Endothelial cell of umbilical vein (primary cell): Measurements from ENCODE around the gene GRIFIN. TPM values are rescaled to one million over a fixed set of nuclear protein-coding genes. Genes with fewer than 3 reads are reported as not detected.

Experiments used
- BruUV-seq: library from RNA; stranded (reverse); fragments of 400-500 nt; replicated peaks from 2 replicates; lab custom pipeline; 2021; lab: Mats Ljungman, UMichigan
- CTCF ChIA-PET: fragments of 300-600, 350-600 bp; sonication (Branson Sonifier 250); formaldehyde crosslinking; loops from one replicate; lab custom pipeline; 2021; ENCODE audit warnings: antibody characterized with exemption, inconsistent platforms; lab: Charles Lee
- POLR2A ChIA-PET: fragments of 300-600, 350-600 bp; sonication (Branson Sonifier 250); formaldehyde crosslinking; loops from one replicate; lab custom pipeline; 2021; ENCODE audit warnings: antibody characterized with exemption, inconsistent platforms; lab: Charles Lee
- DNase-seq: peaks from one replicate; pipeline ENCODE4 v3.0.0-alpha.2; 2011; ENCODE audit warnings: low read depth, low spot score
- FAIRE-seq: peaks from 2 replicates; lab custom pipeline; 2011; peaks lifted over from hg19 to GRCh38; lab: Jason Lieb, UNC
- H2AFZ ChIP-seq: 2 replicates; pipeline ENCODE4 v1.6.0; 2012; ENCODE audit warnings: low read depth, low read length, control low read depth, inconsistent platforms
- H3K27ac ChIP-seq: 2 replicates; pipeline ENCODE4 v1.5.1; 2011; ENCODE audit warnings: low read depth, mild to moderate bottlenecking, control low read depth, low read length, moderate library complexity; ENCODE audit not compliant: insufficient read depth
- H3K27me3 ChIP-seq, 2 experiments: 2 replicates each; pipeline versions ENCODE4 v1.6.0 to v1.6.1; 2011; ENCODE audit warnings: low read length in 2 of 2, mixed read lengths in 1 of 2; ENCODE audit not compliant: control insufficient read depth in 2 of 2, insufficient read depth in 2 of 2
- H3K36me3 ChIP-seq, 2 experiments: 2 replicates in 1 of 2; 3 replicates in 1 of 2; pipeline ENCODE4 v1.5.1; 2011; ENCODE audit warnings: low read length in 2 of 2, mild to moderate bottlenecking in 1 of 2, moderate library complexity in 1 of 2; ENCODE audit not compliant: control insufficient read depth in 2 of 2, insufficient read depth in 2 of 2; ENCODE audit errors: extremely low read depth in 1 of 2
- H3K4me1 ChIP-seq: 3 replicates; pipeline ENCODE4 v1.5.1; 2011; ENCODE audit warnings: mild to moderate bottlenecking, low read length; ENCODE audit not compliant: control insufficient read depth, insufficient read depth; ENCODE audit errors: extremely low read depth
- H3K4me2 ChIP-seq: 2 replicates; pipeline ENCODE4 v1.6.1; 2011; ENCODE audit warnings: low read length, control low read depth, mixed read lengths; ENCODE audit not compliant: insufficient read depth
- H3K4me3 ChIP-seq, 3 experiments: fragments of 200-600 bp in 1 of 3; sonication (generic), shearing (Covaris generic) in 1 of 3; replicated peaks in 1 of 3; 2 replicates each; pipeline ENCODE4 v1.5.1; 2011 to 2016; ENCODE audit warnings: control low read depth in 3 of 3, low read length in 3 of 3, mild to moderate bottlenecking in 2 of 3, inconsistent platforms in 1 of 3, low read depth in 1 of 3, moderate library complexity in 1 of 3; ENCODE audit not compliant: insufficient read depth in 1 of 3
- H3K79me2 ChIP-seq: 2 replicates; pipeline ENCODE4 v1.6.0; 2012; ENCODE audit warnings: low read length, inconsistent platforms; ENCODE audit not compliant: control insufficient read depth, insufficient read depth
- H3K9ac ChIP-seq: replicated peaks from 2 replicates; pipeline ENCODE3; 2011; ENCODE audit warnings: low read length, control low read depth; ENCODE audit not compliant: insufficient read depth; ENCODE audit errors: extremely low read depth
- H3K9me1 ChIP-seq: replicated peaks from 3 replicates; pipeline ENCODE4 v1.6.0; 2011; ENCODE audit warnings: mild to moderate bottlenecking, low read length; ENCODE audit not compliant: control insufficient read depth, insufficient read depth; ENCODE audit errors: extremely low read depth
- H3K9me3 ChIP-seq: replicated peaks from 2 replicates; pipeline ENCODE4 v1.5.1; 2012; ENCODE audit warnings: low read length, inconsistent platforms; ENCODE audit not compliant: control insufficient read depth, insufficient read depth
- H4K20me1 ChIP-seq: replicated peaks from 2 replicates; pipeline ENCODE3; 2011; ENCODE audit warnings: mild to moderate bottlenecking, low read length; ENCODE audit not compliant: control insufficient read depth, insufficient read depth; ENCODE audit errors: extremely low read depth
- EZH2 ChIP-seq: IDR thresholded peaks from 2 replicates; pipeline ENCODE4 v1.6.1; 2012; ENCODE audit warnings: borderline replicate concordance, low read depth, mild to moderate bottlenecking, moderate library complexity, low read length, inconsistent platforms; ENCODE audit not compliant: severe bottlenecking
- FOS ChIP-seq: IDR thresholded peaks from 2 replicates; pipeline ENCODE4 v1.6.1; 2011; ENCODE audit warnings: mild to moderate bottlenecking, low read length, moderate library complexity, borderline replicate concordance; ENCODE audit not compliant: insufficient read depth
- GATA2 ChIP-seq: IDR thresholded peaks from 2 replicates; pipeline ENCODE4 v1.7.0; 2011; ENCODE audit warnings: low read depth, mild to moderate bottlenecking, moderate library complexity, mixed read lengths, low read length; ENCODE audit not compliant: insufficient read length, insufficient read depth
- JUN ChIP-seq: IDR thresholded peaks from 2 replicates; pipeline ENCODE4 v1.6.1; 2011; ENCODE audit warnings: borderline replicate concordance, low read depth; ENCODE audit not compliant: insufficient read length, insufficient read depth
- MAX ChIP-seq: IDR thresholded peaks from 2 replicates; pipeline ENCODE4 v1.6.1; 2011; ENCODE audit not compliant: insufficient read depth, insufficient read length
- MYC ChIP-seq: IDR thresholded peaks from one replicate; pipeline ENCODE4 v1.6.1; 2011; ENCODE audit warnings: mild to moderate bottlenecking, low read depth, low read length
- POLR2A ChIP-seq: IDR thresholded peaks from 2 replicates; pipeline ENCODE4 v1.6.1; 2012; ENCODE audit warnings: low read depth, mild to moderate bottlenecking, control low read depth, low read length
- POLR2AphosphoS5 ChIP-seq: IDR thresholded peaks from 2 replicates; pipeline ENCODE4 v1.6.1; 2012; ENCODE audit warnings: low read depth, mild to moderate bottlenecking, control low read depth, low read length, moderate library complexity; ENCODE audit not compliant: insufficient read depth
- dilution Hi-C: fragments of 300-500 bp; cut with MboI; formaldehyde crosslinking; loops from one replicate; pipeline ENCODE4 v1.15.0; 2019; ENCODE audit warnings: low sequenced_read_pairs; ENCODE audit not compliant: extremely low pct_ligation_motif_present
- intact Hi-C: fragments of 100-400 bp; cut with micrococcal nuclease; formaldehyde crosslinking; loops from one replicate; pipeline ENCODE4 v1.10.0; 2022
- polyA plus RNA-seq, 4 experiments: library from polyadenylated mRNA; depleted of rRNA in 3 of 4; stranded (reverse) in 3 of 4; unstranded in 1 of 4; fragments of >200 nt; gene quantifications; 2 replicates each; pipeline versions ENCODE4 v1.2.1 to v1.2.3, GENCODE V29; 2011 to 2012; ENCODE audit warnings: missing spikeins in 1 of 4
- total RNA-seq: library from RNA; stranded (reverse); gene quantifications from 2 replicates; pipeline ENCODE4 v1.2.3, GENCODE V29; 2021
- TF ChIP-seq, protein P1 (sequence below), 2 donors: IDR thresholded peaks; 1 replicate in 1 of 2; 2 replicates in 1 of 2; pipeline ENCODE4 v1.5.1; 2011; ENCODE audit warnings: low read length in 2 of 2, mild to moderate bottlenecking in 2 of 2, moderate library complexity in 2 of 2, control low read depth in 1 of 2, inconsistent platforms in 1 of 2, low read depth in 1 of 2; ENCODE audit not compliant: insufficient read depth in 1 of 2; ENCODE audit errors: extremely low read depth in 1 of 2

The GRIFIN gene
- total and polyA plus RNA-seq, 2 donors (not counting 3 experiments of a cell fraction or from before 2014, with no cell fraction given), result not detected

GRCh38 chr7:2476776-2477446 is 713 bp upstream of the GRIFIN start:
- no peak overlapping the region for H3K4me2 ChIP-seq
- dilution Hi-C loops (no loop called here), intact Hi-C loops (loop anchor here (1.0 to 10.0 kb wide), 5 partner anchors 44 to 204 kb away; partner anchors contain the start of genes BRAT1 and TTYH3)
- H4K20me1 ChIP-seq, result no peaks in the 10 kb centered on the region
- no peak for FAIRE-seq
- no peaks in the 10 kb centered on the region for H3K79me2 ChIP-seq
- H2AFZ ChIP-seq, result no peak overlapping the region
- POLR2A ChIA-PET, result no interaction called here
- H3K4me3 ChIP-seq, result no peak overlapping the region
- no peaks in the 10 kb centered on the region for H3K9me3 ChIP-seq
- BruUV-seq, result no TSS peak
- H3K9me1 ChIP-seq, result no peaks in the 10 kb centered on the region
- no peak for DNase-seq
- H3K9ac ChIP-seq, result no peak overlapping the region
- H3K36me3 ChIP-seq, result no peaks in the 10 kb centered on the region
- no peaks in the 10 kb centered on the region for H3K4me1 ChIP-seq
- TF ChIP-seq JUN (no peak), POLR2AphosphoS5 (no peak), FOS (no peak), GATA2 (no peak)
- H3K27ac ChIP-seq, result no peak overlapping the region
- CTCF ChIA-PET, result no interaction called here
- peaks cover 0 to 2% of the 10 kb centered on the region in 2 experiments for H3K27me3 ChIP-seq

DNA sequence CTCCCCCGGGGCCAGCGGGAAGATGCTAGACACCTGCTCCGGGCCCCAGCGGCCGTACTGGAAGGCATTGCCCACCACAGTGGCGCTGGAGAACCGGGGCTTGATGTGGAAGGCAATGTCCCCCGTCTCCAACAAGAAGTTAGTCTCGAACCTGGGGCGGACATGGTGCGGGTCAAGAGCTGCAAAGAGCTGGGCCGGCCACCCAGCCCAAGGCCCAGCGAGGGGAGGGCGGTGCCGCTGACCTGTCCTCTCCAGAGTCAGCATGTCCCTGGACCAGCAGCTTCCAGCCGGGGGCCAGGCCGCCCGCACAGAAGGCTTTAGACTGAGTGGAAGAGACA is 551 bp downstream of the GRIFIN start:
- no peaks in the 10 kb centered on the region for H3K9me1 ChIP-seq
- no peak overlapping the region for H3K4me3 ChIP-seq
- H3K27ac ChIP-seq, result no peak overlapping the region
- DNase-seq (no peak), FAIRE-seq (no peak)
- no peaks in the 10 kb centered on the region for H3K79me2 ChIP-seq
- no peaks in the 10 kb centered on the region for H3K36me3 ChIP-seq
- BruUV-seq, result no TSS peak
- peaks cover 7% of the 10 kb centered on the region for H3K4me1 ChIP-seq
- POLR2A ChIA-PET, result no interaction called here
- dilution Hi-C loops, result no loop called here
- peaks cover 0 to 2% of the 10 kb centered on the region in 2 experiments for H3K27me3 ChIP-seq
- H3K9ac ChIP-seq, result no peak overlapping the region
- intact Hi-C loops, result loop anchor here (2.0 to 10.0 kb wide), 3 partner anchors 45 to 187 kb away; partner anchors contain the start of gene TTYH3
- CTCF ChIA-PET, result no interaction called here
- no peak for TF ChIP-seq FOS
- TF ChIP-seq MYC, result no peak
- no peak for TF ChIP-seq GATA2
- TF ChIP-seq MAX, result no peak
- TF ChIP-seq JUN, result no peak
- no peak for TF ChIP-seq EZH2
- no peak for TF ChIP-seq POLR2A
- TF ChIP-seq, protein P1, sequence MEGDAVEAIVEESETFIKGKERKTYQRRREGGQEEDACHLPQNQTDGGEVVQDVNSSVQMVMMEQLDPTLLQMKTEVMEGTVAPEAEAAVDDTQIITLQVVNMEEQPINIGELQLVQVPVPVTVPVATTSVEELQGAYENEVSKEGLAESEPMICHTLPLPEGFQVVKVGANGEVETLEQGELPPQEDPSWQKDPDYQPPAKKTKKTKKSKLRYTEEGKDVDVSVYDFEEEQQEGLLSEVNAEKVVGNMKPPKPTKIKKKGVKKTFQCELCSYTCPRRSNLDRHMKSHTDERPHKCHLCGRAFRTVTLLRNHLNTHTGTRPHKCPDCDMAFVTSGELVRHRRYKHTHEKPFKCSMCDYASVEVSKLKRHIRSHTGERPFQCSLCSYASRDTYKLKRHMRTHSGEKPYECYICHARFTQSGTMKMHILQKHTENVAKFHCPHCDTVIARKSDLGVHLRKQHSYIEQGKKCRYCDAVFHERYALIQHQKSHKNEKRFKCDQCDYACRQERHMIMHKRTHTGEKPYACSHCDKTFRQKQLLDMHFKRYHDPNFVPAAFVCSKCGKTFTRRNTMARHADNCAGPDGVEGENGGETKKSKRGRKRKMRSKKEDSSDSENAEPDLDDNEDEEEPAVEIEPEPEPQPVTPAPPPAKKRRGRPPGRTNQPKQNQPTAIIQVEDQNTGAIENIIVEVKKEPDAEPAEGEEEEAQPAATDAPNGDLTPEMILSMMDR (IDR thresholded peaks at IDR 0.05; ENCODE audit: extremely low read depth in 1 of 2, insufficient read depth in 1 of 2, low read depth in 1 of 2, low read length in 2 of 2), result no peak
- TF ChIP-seq POLR2AphosphoS5, result no peak
- H3K9me3 ChIP-seq, result no peaks in the 10 kb centered on the region
- no peak overlapping the region for H2AFZ ChIP-seq
- no peak overlapping the region for H3K4me2 ChIP-seq
- no peaks in the 10 kb centered on the region for H4K20me1 ChIP-seq
